HepG2 (cell line): ENCODE data around the gene GTF2H2C. TPM values are rescaled to one million over a fixed set of nuclear protein-coding genes. Genes with fewer than 3 reads are reported as not detected.

Source experiments
- ATAC-seq: fragments of 200-7000 bp; cut with Tn5 transposase; 3 replicates; pipeline ENCODE4 v1.9.1; 2020; ENCODE audit warnings: mild to moderate bottlenecking, moderate library complexity
- BruUV-seq: library from RNA; stranded (reverse); fragments of 400-500 nt; replicated peaks from 2 replicates; lab custom pipeline; 2021; lab: Mats Ljungman, UMichigan
- CTCF ChIA-PET: fragments of 300-600 bp; formaldehyde crosslinking; extraction: SDS; loops from one replicate; lab custom pipeline; 2021; ENCODE audit warnings: low total read pairs, inconsistent platforms, low intra/inter-chr PET ratio; lab: Yijun Ruan, JAX
- POLR2A ChIA-PET: fragments of 350-600 bp; sonication (Branson Sonifier 250); formaldehyde crosslinking; loops from one replicate; lab custom pipeline; 2020; ENCODE audit warnings: antibody characterized with exemption, inconsistent platforms; lab: Yijun Ruan, JAX
- DNase-seq: peaks from one replicate; pipeline ENCODE4 v3.0.0-alpha.2; 2015; ENCODE audit warnings: low spot score
- FAIRE-seq: peaks from 3 replicates; lab custom pipeline; 2011; peaks lifted over from hg19 to GRCh38; lab: Jason Lieb, UNC
- H2AFZ ChIP-seq: one replicate; pipeline ENCODE4 v1.6.1; 2011; ENCODE audit warnings: low read length, inconsistent platforms
- H3K27ac ChIP-seq: fragments of 300-600 bp; 3 replicates; pipeline ENCODE4 v1.8.0; 2011; ENCODE audit warnings: mixed run types, mild to moderate bottlenecking, mixed read lengths, low read length, inconsistent platforms; ENCODE audit not compliant: insufficient read depth; ENCODE audit errors: extremely low read length
- H3K27me3 ChIP-seq, 2 experiments: fragments of 200-600 bp in 1 of 2; 2 replicates in 1 of 2; 3 replicates in 1 of 2; pipeline versions ENCODE4 v1.6.0 to v1.8.0; 2011; ENCODE audit warnings: low read length in 2 of 2, mild to moderate bottlenecking in 2 of 2, moderate library complexity in 2 of 2, inconsistent platforms in 1 of 2; ENCODE audit not compliant: insufficient read depth in 2 of 2, control insufficient read depth in 1 of 2
- H3K36me3 ChIP-seq, 2 experiments: fragments of 200-600 bp in 1 of 2; replicated peaks in 1 of 2; 2 replicates in 1 of 2; 3 replicates in 1 of 2; pipeline versions ENCODE4 v1.5.1 to v1.8.0; 2011; ENCODE audit warnings: low read length in 2 of 2, inconsistent platforms in 1 of 2; ENCODE audit not compliant: insufficient read depth in 2 of 2, control insufficient read depth in 1 of 2
- H3K4me1 ChIP-seq: 2 replicates; pipeline ENCODE4 v1.5.1; 2012; ENCODE audit warnings: low read length, inconsistent platforms; ENCODE audit not compliant: insufficient read depth
- H3K4me2 ChIP-seq: 2 replicates; pipeline ENCODE4 v1.6.0; 2011; ENCODE audit warnings: low read depth, low read length, inconsistent platforms
- H3K4me3 ChIP-seq, 3 experiments: fragments of 200-600 bp in 1 of 3; sonication (generic), shearing (Covaris generic) in 1 of 3; replicated peaks in 1 of 3; 2 replicates each; pipeline ENCODE4 v1.5.1; 2011 to 2016; ENCODE audit warnings: low read length in 3 of 3, inconsistent platforms in 2 of 3, low read depth in 2 of 3, mild to moderate bottlenecking in 2 of 3, control low read depth in 1 of 3, mixed read lengths in 1 of 3; ENCODE audit not compliant: insufficient read depth in 1 of 3
- H3K79me2 ChIP-seq: one replicate; pipeline ENCODE4 v1.6.1; 2011; ENCODE audit warnings: low read length, inconsistent platforms; ENCODE audit not compliant: insufficient read depth
- H3K9ac ChIP-seq: 2 replicates; pipeline ENCODE4 v1.6.0; 2011; ENCODE audit warnings: mild to moderate bottlenecking, low read depth, low read length, inconsistent platforms; ENCODE audit not compliant: insufficient read depth
- H3K9me3 ChIP-seq: 2 replicates; pipeline ENCODE4 v1.5.1; 2012; ENCODE audit warnings: mild to moderate bottlenecking, low read length
- H4K20me1 ChIP-seq: 2 replicates; pipeline ENCODE4 v1.6.0; 2011; ENCODE audit warnings: inconsistent platforms, mild to moderate bottlenecking, low read length, moderate library complexity; ENCODE audit not compliant: insufficient read depth
- NPAS2 ChIP-seq: sonication (generic); formaldehyde crosslinking; IDR thresholded peaks from 2 replicates; pipeline ENCODE4 v1.8.0; 2022; ENCODE audit warnings: mild to moderate bottlenecking, missing genetic modification reagents, borderline replicate concordance
- WGBS: methylation state at CpG from one replicate; pipeline ENCODE4 v1.1.6; 2017; ENCODE audit warnings: low lambda C conversion rate; 5-methylcytosine and 5-hydroxymethylcytosine counted together
- in situ Hi-C: cut with HindIII; loops from 2 replicates; pipeline ENCODE4 v1.10.0; 2017; ENCODE audit warnings: low pct_unique_long_range_greater_than_20kb; ENCODE audit not compliant: extremely low pct_ligation_motif_present
- intact Hi-C: fragments of 100-400 bp; cut with micrococcal nuclease; formaldehyde crosslinking; loops from one replicate; pipeline ENCODE4 v1.10.0; 2022; ENCODE audit not compliant: unreplicated experiment
- polyA plus RNA-seq, 8 experiments: library from polyadenylated mRNA; depleted of rRNA in 3 of 8; stranded (reverse) in 7 of 8; unstranded in 1 of 8; fragments of >200 nt; fragmentation: Illumina TruSeq in 4 of 8; extraction: Trizol in 4 of 8; gene quantifications; 2 replicates each; pipeline versions ENCODE4 v1.2.1 to v1.2.3, GENCODE V29; 2011 to 2016; ENCODE audit warnings: low read depth in 4 of 8, missing spikeins in 1 of 8, mixed read lengths in 1 of 8; ENCODE audit not compliant: insufficient read depth in 1 of 8
- total RNA-seq, 5 experiments: library from RNA; depleted of rRNA; stranded (reverse); fragments of >200 nt; fragmentation: Illumina TruSeq; extraction: Trizol; gene quantifications; 2 replicates each; pipeline ENCODE4 v1.2.3, GENCODE V29; 2016; ENCODE audit warnings: low read depth in 1 of 5
- TF ChIP-seq, protein P1 (sequence below): sonication (generic); formaldehyde crosslinking; IDR thresholded peaks from 2 replicates; pipeline ENCODE4 v1.4.0; 2020; ENCODE audit warnings: low read depth, mild to moderate bottlenecking, missing genetic modification reagents
- TF ChIP-seq, protein P2 (sequence below): sonication (generic); formaldehyde crosslinking; IDR thresholded peaks from 2 replicates; pipeline ENCODE4 v1.4.0; 2020; ENCODE audit warnings: missing genetic modification reagents
- TF ChIP-seq, protein P3 (sequence below), 2 experiments: sonication (generic) in 1 of 2; formaldehyde crosslinking in 1 of 2; IDR thresholded peaks; 2 replicates each; pipeline versions ENCODE4 v1.5.1 to v1.6.1; 2011 to 2020; ENCODE audit warnings: borderline replicate concordance in 1 of 2, low read depth in 1 of 2, low read length in 1 of 2, mild to moderate bottlenecking in 1 of 2, missing genetic modification reagents in 1 of 2, moderate library complexity in 1 of 2

GTF2H2C gene
- total and polyA plus RNA-seq, 2 of the 13 experiments (the other 11 are each of a cell fraction or from before 2014, with no cell fraction given) = 29.7 to 62.9 TPM

DNA sequence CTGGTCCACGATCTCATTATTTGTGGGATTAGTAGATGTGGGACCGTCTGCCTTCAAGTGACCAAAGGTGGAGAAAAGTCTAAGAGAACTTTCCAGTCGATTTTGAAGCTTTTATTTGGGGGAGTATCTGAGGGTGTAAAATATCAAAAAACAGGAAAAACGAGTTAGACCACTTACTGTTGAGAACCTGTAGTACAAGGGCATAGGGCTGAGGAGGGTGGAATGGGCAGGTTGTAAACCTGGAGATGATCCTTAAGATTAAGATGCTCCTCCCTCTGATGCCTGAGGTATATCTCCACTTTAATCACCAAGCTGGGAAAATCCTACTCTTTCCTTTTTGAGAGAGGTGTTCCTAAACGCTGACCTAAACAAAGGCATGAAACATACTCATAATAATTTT is 32.0 kb upstream of the GTF2H2C start:
- Histone ChIP-seq H3K79me2 (no peaks in the 10 kb centered on the region), H3K36me3 (peaks cover 0 to 17% of the 10 kb centered on the region in 2 experiments; a peak in 2 of 5 replicates), H3K4me2 (no peak overlapping the region), H3K4me3 (no peak overlapping the region), H3K4me1 (no peaks in the 10 kb centered on the region), H3K9ac (no peak overlapping the region)
- 89% methylated on average over 5 of the region's 5 CpGs for WGBS
- no peak for FAIRE-seq
- POLR2A ChIA-PET = no interaction called here
- no TSS peak for BruUV-seq
- intact Hi-C loops = no loop called here
- TF ChIP-seq, protein P1, sequence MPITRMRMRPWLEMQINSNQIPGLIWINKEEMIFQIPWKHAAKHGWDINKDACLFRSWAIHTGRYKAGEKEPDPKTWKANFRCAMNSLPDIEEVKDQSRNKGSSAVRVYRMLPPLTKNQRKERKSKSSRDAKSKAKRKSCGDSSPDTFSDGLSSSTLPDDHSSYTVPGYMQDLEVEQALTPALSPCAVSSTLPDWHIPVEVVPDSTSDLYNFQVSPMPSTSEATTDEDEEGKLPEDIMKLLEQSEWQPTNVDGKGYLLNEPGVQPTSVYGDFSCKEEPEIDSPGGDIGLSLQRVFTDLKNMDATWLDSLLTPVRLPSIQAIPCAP (CRISPR knock-in tag) = no peak
- TF ChIP-seq, protein P2, sequence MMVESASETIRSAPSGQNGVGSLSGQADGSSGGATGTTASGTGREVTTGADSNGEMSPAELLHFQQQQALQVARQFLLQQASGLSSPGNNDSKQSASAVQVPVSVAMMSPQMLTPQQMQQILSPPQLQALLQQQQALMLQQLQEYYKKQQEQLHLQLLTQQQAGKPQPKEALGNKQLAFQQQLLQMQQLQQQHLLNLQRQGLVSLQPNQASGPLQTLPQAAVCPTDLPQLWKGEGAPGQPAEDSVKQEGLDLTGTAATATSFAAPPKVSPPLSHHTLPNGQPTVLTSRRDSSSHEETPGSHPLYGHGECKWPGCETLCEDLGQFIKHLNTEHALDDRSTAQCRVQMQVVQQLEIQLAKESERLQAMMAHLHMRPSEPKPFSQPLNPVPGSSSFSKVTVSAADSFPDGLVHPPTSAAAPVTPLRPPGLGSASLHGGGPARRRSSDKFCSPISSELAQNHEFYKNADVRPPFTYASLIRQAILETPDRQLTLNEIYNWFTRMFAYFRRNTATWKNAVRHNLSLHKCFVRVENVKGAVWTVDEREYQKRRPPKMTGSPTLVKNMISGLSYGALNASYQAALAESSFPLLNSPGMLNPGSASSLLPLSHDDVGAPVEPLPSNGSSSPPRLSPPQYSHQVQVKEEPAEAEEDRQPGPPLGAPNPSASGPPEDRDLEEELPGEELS = no peak
- TF ChIP-seq, protein P3, sequence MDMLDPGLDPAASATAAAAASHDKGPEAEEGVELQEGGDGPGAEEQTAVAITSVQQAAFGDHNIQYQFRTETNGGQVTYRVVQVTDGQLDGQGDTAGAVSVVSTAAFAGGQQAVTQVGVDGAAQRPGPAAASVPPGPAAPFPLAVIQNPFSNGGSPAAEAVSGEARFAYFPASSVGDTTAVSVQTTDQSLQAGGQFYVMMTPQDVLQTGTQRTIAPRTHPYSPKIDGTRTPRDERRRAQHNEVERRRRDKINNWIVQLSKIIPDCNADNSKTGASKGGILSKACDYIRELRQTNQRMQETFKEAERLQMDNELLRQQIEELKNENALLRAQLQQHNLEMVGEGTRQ (IDR thresholded peaks at IDR 0.05; ENCODE audit: low read depth, low read length) = no peak
- TF ChIP-seq, protein P3 (CRISPR knock-in tag; IDR thresholded peaks at IDR 0.05; ENCODE audit: borderline replicate concordance) = no peak
- no peak for TF ChIP-seq NPAS2 (CRISPR knock-in tag)
- TF ChIP-seq, all 625 proteins: peak for 0
- ATAC-seq (no peak), DNase-seq (no peak)
- H4K20me1 ChIP-seq = no peaks in the 10 kb centered on the region
- CTCF ChIA-PET = no interaction called here
- H3K27ac ChIP-seq = no peak overlapping the region
- in situ Hi-C loops = no loop called here
- no peaks in the 10 kb centered on the region for H3K27me3 ChIP-seq
- no peak overlapping the region for H2AFZ ChIP-seq
- no peaks in the 10 kb centered on the region for H3K9me3 ChIP-seq
